NCI-H1436 treated with DMSO at 0.1 percent for 48 hours (cell line): Measurements from ENCODE around the gene TOP2B.

Experiments
- DNase-seq: peaks from one replicate; lab custom pipeline; 2025; lab: John Stamatoyannopoulos, UW

The TOP2B gene

GRCh38 chr3:25557694-25558093 lies 107.0 kb downstream of the TOP2B start:
- DNase-seq: no peak

- DNase-seq: no peak
Observed at GRCh38 chr3:25556447-25556846, 108.3 kb downstream of the TOP2B start.

GRCh38 chr3:25555695-25556437 lies 108.8 kb downstream of the TOP2B start:
- DNase-seq: no peak

GRCh38 chr3:25554376-25554775 lies 110.3 kb downstream of the TOP2B start:
- DNase-seq: no peak

- DNase-seq: no peak
Observed at GRCh38 chr3:25552251-25552650, 112.5 kb downstream of the TOP2B start.

GRCh38 chr3:25548836-25549235 lies 115.9 kb downstream of the TOP2B start:
- no peak for DNase-seq

GRCh38 chr3:25547943-25548674 lies 116.6 kb downstream of the TOP2B start:
- no peak for DNase-seq
